Kidney epithelial cell (primary cell): Measurements from ENCODE around the gene CKAP4. TPM values are rescaled to one million over a fixed set of nuclear protein-coding genes. Genes with fewer than 3 reads are reported as not detected.

Experiments
- DNase-seq: peaks from one replicate; pipeline ENCODE4 v3.0.0-alpha.2; 2010; ENCODE audit warnings: low read depth
- H3K27me3 ChIP-seq: 2 replicates; pipeline ENCODE4 v1.6.0; 2011; ENCODE audit warnings: low read length; ENCODE audit not compliant: control insufficient read depth, insufficient read depth
- H3K36me3 ChIP-seq: 2 replicates; pipeline ENCODE4 v1.5.1; 2011; ENCODE audit warnings: low read length; ENCODE audit not compliant: control insufficient read depth, insufficient read depth
- H3K4me3 ChIP-seq: 2 replicates; pipeline ENCODE4 v1.5.1; 2011; ENCODE audit warnings: low read depth, mild to moderate bottlenecking, control low read depth, low read length
- CTCF ChIP-seq: IDR thresholded peaks from 2 replicates; pipeline ENCODE4 v1.5.1; 2011; ENCODE audit warnings: mild to moderate bottlenecking, moderate library complexity, low read length, control low read depth, inconsistent platforms; ENCODE audit not compliant: insufficient read depth, poor library complexity, severe bottlenecking
- total RNA-seq: library from RNA; depleted of rRNA; stranded (reverse); fragments of >200 nt; gene quantifications from 2 replicates; pipeline ENCODE4 v1.2.3, GENCODE V29; 2015

CKAP4 gene
- total RNA-seq, 1 donor from 2014 or later: 112 TPM

DNA sequence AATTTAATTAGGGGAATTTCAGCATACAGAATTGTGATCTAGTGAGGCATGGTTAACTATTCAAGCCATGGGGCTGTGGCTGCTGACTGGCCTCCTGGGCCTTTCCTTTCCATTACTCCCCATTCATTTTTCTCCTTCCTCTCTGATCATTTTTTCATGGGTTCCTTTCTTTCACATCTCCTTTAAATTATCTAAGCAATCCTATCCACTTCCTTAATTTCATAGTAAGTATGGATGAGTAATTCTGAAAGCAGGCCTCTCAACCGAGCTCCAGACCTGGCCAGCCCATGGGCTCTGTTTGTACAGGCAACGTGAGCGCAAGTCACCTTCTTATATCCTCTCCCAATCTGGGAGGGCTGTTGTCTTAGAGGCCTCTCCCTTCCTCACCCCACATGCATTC, 13.4 kb downstream of the CKAP4 start:
- H3K27me3 ChIP-seq: no peaks in the 10 kb centered on the region

GRCh38 chr12:106233011-106233410, 14.8 kb downstream of the CKAP4 start:
- TF ChIP-seq CTCF: no peak
- Histone ChIP-seq H3K27me3 (no peaks in the 10 kb centered on the region), H3K36me3 (no peaks in the 10 kb centered on the region), H3K4me3 (no peak overlapping the region)
- DNase-seq: no peak

More for the DNA sequence above, 13.4 kb downstream of the CKAP4 start:
- TF ChIP-seq CTCF: no peak
- no peak for DNase-seq
- Histone ChIP-seq H3K4me3 (no peak overlapping the region), H3K36me3 (no peaks in the 10 kb centered on the region)

DNA sequence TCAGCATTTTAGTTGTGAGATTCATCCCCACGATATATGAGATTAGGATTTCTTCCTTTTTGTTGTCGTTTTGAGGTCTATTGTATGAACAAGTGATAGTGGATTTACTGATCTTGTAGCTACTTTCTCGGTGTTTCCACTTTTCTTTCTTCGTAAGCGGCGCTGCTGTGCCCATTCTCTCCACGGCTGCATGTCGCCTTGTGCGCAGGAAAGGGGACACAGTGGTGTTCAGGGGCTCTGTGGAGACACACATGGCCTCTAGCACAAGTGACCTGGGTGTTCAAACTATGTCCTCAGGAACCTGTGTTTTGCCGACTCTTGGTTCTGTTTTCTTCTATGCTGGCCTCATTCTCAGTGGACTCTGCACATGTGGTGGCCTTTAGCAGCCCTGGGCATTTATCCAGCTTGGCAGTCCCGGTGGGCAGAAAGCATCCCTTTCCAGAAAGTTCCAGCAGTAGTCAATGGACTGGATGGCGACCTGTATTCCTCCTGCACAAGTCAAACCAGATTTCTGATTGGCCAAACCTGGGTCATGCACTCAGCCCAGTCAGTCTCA, 18.7 kb downstream of the CKAP4 start:
- no peak for DNase-seq
- Histone ChIP-seq H3K36me3 (no peaks in the 10 kb centered on the region), H3K27me3 (no peaks in the 10 kb centered on the region), H3K4me3 (no peak overlapping the region)
- no peak for TF ChIP-seq CTCF

DNA sequence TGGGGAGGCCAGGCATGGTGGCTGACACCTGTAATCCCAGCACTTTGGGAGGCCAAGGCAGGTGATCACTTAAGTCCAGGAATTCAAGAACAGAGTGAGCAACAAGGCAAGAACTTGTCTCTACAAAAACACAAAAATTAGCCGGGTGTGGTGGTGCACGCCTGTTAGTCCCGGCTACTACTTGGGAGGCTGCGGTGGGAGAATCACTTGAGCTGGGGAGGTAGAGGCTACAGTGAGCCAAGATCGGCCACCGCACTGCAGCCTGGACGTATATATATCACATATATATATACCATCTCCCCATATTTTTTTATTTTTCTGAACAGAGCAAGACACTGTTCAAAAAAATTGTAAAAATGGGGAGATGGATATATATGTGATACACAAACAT, 19.5 kb downstream of the CKAP4 start:
- no peak for DNase-seq
- TF ChIP-seq CTCF: no peak
- H3K36me3 ChIP-seq: no peaks in the 10 kb centered on the region
- H3K27me3 ChIP-seq: no peaks in the 10 kb centered on the region
- H3K4me3 ChIP-seq: no peak overlapping the region

GRCh38 chr12:106227641-106228319, 20.0 kb downstream of the CKAP4 start:
- Histone ChIP-seq H3K4me3 (no peak overlapping the region), H3K36me3 (no peaks in the 10 kb centered on the region), H3K27me3 (no peaks in the 10 kb centered on the region)
- DNase-seq: no peak
- no peak for TF ChIP-seq CTCF

- DNase-seq: no peak
- Histone ChIP-seq H3K36me3 (no peaks in the 10 kb centered on the region), H3K4me3 (no peak overlapping the region), H3K27me3 (no peaks in the 10 kb centered on the region)
- TF ChIP-seq CTCF: peak; percentile 52
These were observed 20.8 kb downstream of the CKAP4 start for GRCh38 chr12:106226884-106227640.
